ENCODE measurements around the gene KCTD17.

KCTD17 gene

DNA sequence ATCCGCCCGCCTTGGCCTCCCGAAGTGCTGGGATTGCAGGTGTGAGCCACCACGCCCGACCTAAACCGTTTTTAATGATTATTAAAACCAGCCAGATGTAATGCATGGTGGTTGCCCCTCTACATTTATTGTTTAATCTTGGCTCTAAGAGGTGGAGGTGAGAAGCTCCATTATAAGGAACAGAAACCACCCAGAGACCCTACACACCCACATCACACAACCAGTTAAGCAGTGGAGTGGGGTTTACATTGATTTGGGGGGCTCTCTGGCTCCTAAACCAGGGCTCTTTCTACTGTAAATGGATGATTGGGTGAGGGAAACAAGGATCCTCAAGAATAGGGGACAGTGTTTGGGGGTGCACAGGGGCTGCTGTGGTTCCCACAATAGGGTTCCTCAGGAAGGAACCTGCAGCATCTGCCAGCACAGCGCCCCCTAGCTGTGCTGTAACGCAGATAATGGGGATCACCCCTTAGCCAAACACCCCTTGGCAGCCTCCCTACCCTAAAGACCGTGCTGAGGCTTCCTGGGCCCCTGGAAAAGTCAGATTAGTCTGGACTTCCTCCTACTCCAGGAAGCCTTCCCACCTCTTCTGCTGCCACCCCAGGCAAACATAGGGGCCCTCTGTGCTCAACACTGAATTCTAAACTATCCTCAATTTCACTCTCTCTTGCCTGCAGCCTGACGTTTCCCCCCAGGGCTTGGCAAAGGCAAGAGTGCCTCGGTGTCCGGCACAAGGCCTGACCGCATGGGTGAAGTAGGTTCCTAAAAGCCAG is 29.6 kb upstream of the KCTD17 start:
- DNase-seq, result peak; percentile 54

DNA sequence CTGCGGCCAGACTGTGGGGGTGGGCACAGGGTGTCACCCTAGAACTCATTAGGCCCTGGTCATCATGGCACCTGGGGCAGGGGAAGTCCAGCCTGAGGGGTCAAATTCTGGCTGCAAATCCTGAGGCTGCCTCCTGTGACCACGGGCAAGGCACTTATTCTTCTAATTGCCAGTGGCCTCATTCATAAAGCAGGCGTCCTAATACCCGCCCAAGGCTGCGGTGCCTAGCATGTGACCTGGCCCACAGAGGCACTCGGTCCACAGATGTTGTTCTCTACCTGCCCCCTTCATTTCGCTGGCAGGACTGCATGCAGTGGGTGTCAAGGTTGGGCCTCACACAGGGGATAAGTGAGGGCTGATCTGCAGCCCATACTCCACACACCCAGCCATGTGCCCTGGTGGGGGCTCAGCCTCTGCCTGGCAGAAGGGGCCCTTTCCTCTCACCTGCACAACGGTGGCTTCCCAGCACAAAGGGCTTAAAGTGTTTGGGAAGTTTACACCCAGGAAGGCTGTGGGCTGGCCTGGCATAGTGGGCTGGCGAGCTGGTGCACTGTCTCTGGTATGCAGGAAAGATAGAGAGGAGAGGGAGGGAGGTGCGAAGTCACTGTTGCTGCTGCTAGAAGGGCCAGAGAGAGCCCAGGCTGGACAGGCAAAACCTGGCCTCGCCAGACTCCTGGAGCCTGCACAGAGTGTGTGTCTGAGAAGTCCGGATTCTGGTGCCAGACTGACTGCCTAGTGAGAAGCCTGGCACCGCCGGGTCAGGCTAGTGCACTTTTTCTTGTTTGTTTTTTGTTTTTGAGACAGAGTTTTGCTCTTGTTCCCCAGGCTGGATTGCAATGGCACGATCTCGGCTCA is 28.8 kb upstream of the KCTD17 start:
- DNase-seq, result no peak

DNA sequence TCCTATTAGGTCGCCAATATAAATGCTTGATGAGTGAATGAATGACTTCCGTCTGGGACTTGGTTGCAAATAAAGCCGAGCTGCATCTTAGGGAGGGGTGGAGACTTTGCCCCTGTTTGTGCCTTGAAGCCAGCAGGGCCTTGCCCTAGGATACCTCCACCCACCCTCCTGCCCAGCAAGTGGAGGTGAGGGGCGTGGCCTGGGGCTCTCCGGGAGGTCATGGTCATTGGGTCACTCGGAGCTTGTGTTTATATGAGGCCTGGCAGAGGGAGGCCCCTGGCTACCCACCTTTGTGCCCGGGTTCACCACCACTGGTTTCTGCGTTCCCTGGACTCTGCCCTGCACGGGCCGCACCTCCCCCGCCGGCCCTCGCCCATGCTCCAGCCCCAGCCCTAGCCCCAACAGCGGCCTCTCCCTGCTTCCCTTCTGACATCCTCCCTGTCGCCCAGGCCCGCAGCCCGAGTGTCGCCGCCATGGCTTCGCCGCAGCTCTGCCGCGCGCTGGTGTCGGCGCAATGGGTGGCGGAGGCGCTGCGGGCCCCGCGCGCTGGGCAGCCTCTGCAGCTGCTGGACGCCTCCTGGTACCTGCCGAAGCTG is 27.7 kb upstream of the KCTD17 start:
- DNase-seq, result no peak

DNA sequence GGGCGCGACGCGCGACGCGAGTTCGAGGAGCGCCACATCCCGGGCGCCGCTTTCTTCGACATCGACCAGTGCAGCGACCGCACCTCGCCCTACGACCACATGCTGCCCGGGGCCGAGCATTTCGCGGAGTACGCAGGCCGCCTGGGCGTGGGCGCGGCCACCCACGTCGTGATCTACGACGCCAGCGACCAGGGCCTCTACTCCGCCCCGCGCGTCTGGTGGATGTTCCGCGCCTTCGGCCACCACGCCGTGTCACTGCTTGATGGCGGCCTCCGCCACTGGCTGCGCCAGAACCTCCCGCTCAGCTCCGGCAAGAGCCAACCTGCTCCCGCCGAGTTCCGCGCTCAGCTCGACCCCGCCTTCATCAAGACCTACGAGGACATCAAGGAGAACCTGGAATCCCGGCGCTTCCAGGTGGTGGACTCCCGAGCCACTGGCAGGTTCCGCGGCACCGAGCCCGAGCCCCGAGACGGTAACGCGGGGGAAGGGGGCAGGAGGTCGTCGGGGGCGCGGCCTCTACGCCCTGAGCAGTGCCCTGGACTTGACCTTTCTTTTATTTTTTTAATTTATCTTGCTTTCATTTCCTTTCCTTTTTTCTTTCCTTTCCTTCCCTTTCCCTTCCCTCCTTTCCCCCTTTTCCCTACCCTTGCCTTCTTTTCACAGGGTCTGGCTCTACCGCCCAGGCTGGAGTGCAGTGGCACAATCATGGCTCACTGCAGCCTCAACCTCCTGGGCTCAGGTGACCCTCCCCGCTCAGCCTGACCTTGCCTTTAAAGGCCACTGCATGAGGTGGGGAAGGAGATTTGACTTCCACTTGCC is 27.0 kb upstream of the KCTD17 start:
- no peak for DNase-seq

DNA sequence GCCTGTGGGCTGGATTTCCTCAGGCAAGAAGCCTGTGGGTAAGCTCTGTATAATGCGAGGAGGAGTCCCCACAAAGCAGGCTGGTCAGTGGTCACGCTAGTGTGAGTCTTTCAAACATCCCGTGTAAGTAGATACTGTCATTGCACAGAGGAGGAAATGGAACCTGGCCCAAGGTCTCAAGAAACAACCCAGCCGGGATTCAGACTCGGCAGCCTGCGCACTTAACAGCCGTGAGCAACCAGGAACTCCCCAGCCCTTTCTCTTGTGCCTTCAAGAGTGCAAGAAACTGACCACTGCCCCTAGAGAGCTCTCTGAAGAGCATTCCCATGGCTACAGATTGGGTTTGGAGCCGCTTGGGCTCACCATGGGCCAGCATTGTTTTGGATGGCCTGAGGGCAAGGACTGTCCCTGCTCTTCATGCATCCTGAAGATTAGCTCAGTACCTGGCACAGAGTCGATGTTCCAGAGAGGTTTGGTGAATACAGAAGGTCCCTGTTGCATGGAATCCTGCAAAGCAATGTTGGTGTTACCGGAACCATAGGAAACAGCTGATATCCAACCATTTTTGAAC is 26.0 kb upstream of the KCTD17 start:
- no peak for DNase-seq

DNA sequence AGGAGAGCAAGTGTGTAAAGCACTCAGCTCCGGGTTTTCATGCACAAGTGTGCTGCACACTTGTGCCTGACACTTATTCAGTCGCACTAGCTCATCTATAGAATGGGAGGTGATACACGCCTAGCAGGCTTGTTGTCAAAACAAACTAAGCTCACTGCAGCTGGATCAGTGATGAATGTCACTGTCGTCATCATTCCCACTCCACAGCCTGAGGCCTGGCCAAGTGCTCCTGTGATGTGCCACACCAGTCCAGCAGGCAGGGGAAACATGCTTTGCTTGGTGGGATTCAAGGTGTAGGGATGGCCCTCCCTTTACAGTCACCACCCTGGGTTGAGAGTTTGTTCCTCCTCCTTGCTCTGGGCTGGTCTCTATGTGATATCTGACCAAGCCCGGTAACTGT is 25.2 kb upstream of the KCTD17 start:
- DNase-seq, result no peak

DNA sequence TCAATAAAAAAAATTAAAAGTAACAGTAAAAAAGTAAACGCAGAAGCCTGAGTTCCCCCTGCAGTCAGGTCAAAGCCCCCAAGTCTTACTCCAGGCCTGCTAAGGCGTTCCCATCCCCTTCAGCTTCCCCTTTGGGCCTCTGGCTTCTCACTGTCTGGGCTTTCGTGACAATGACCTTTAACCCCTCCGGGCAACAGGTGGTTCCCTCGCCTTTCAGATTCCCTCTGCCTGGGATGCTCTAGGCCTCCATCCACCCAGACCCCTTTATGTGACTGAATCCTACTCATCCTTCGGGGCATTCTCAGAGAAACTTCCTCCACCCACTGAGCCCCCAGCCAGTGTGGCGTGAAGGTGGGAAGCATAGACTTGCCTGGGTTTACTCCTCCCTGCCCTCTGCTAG is 24.0 kb upstream of the KCTD17 start:
- no peak for DNase-seq

DNA sequence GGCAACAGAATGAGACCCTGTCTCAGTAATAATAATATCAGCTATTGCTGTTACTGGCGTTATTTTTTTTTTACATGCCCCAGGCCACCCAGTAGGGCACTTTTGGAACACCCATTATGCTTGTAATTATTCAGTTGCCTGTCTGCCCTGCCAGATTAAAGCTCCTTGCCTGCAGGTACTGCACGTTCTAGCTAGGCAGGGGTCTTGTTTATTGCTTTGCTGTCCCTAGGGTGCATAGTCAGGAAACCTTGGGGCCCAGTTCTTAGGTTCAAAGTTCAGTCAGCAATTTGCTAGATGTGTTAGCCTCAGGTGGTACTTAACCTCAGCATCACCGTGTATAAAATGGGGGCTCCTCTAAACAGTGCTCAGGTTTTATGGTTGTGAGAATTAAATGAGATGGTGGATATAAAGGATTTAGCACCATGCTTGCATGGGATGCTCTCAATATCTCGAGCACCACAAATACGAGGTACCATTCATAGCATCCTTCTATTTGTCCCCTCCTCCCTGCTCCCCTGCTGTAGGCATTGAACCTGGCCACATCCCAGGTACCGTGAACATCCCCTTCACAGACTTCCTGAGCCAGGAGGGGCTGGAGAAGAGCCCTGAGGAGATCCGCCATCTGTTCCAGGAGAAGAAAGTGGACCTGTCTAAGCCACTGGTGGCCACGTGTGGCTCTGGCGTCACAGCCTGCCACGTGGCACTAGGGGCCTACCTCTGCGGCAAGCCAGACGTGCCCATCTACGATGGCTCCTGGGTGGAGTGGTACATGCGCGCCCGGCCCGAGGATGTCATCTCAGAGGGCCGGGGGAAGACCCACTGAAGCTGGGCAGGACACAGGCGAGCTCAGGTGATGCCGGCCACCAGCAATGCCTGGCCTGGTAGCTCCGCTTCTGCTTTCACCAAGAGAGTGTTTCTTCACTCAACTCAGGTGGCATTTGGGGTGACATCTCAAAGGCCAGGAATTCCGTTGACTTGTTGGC is 22.6 kb upstream of the KCTD17 start:
- DNase-seq, result no peak

DNA sequence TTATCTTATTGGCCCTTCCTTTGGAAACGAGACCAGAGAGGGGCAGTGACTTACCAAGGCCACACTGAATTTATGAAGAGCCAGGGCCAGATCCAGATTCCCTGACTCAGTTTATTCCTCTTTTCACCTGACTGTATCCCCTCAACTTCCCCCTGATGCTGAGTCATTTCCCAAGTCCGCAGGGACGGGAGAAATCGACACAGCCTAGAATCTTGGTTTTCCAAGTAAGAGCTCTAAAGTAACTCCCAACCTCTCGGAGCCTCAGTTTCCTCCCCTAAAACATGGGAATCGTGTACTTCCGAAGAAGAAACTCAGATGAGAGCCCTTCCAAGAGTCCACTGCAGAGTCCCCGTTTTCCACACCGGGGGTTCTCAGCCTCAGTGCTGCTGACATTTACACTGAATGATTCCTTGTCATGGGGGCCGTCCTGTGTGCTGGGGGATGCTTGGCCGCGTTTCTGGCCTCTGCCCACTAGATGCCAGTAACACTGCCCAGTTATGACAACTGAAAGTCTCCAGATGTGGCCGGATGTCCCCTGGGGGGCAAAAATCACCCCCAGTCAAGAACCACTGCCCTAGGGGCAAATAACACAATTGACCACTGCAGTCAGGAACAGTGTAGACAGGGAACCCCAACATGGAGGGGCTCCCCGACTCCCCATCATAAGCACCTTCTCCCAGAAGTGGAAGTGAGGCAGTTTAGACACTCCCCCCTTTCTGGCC is 20.8 kb upstream of the KCTD17 start:
- DNase-seq, result no peak

DNA sequence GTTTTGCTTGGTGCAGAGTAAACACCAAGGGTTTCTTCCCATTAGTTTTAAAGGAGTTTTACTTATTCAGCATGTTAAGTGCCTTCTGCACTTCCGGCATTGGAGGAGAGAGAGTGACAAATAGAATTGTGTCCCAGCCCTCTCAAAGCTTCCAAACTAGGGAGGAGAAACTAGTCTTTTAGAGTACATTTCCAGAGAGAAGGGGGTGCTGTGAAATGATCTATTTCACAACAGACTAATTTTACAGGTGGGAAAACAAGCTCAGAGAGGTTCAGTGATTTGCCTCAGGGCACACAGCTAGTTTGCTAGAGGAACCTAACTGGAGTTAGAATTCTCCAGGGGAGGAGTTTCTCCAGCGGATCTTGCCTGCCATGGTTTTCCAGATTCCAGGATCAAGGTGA is 19.4 kb upstream of the KCTD17 start:
- DNase-seq, result no peak

DNA sequence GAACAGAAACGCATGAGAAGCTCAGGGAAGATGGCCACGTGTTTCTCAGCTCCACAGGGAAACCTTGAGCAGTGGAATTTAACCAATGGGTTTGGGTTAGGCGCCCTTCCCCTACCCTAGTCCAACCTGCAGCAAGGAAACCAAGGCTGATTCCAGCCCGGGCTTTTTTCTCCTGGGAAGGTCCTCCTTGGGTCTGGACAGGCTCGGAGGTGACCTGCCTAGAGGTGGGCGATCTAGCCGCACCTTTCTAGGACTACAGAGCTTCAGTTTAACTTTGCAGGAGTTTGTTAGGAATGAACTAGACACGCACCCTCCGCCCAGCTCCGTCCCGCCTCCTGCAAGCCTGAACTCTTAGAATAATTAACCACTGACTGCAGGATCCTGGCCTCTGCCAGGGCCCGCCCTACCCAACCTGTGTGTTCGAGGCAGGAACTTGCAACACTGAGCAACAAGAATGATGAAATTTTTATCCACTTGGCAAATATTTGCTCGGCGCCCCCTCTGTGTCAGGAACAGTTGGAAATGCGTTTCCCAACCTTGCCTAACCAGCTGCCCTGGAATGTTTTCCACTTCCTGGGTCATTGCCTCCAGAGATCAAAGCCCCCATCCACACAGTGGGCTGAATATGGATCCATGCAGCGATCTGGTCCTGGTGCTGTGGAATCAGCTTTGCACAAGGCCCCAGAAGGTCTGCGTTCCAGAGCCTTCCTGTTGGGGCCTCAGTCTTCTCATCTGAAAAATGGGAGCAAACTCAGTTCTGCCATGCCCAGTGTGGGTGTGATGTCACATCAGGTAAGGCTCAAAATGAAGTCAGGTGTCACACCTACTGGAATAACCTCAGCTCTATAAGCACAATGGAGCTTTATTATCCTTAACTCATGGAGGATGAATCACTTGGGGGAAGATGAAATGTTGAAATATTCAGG is 18.7 kb upstream of the KCTD17 start:
- no peak for DNase-seq

DNA sequence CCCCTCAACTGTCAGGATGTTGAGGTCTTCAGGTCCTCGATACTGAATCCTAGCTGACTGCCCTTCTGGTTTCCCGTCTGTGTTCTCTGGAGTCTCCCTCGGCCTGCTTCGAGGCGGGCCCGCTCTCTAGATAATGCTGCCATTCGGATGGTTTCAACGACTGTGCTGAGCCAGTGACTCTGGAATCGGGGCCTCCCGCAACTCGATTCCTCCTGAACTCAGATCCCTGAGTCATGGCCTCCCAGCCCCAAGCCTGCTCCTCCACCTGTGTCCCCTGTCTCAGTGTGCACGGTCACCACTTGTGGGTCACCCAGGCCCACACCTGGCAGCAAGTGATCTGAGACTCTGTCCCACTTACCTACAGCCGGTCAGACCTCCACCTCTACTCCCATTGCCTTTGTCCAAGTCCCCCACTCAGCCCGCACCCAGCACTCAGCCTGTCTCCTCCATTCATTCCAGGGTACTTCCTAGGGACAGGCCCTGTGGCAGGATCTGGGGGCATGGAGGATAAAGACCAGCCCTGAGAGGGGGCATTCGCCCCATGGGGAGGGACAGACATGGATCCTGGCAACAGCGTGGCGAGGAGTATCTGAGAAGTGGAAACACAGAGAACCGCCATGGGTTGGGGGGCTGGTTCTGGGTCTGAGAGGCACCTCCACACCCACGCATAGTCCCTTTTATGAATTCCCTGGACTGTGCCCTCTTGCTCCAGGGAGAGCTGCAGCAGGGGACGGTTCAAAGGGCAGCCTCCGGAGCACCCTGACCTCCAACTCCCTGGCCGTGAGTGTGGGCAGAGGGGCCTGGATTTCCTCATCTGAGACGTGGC is 17.7 kb upstream of the KCTD17 start:
- no peak for DNase-seq

DNA sequence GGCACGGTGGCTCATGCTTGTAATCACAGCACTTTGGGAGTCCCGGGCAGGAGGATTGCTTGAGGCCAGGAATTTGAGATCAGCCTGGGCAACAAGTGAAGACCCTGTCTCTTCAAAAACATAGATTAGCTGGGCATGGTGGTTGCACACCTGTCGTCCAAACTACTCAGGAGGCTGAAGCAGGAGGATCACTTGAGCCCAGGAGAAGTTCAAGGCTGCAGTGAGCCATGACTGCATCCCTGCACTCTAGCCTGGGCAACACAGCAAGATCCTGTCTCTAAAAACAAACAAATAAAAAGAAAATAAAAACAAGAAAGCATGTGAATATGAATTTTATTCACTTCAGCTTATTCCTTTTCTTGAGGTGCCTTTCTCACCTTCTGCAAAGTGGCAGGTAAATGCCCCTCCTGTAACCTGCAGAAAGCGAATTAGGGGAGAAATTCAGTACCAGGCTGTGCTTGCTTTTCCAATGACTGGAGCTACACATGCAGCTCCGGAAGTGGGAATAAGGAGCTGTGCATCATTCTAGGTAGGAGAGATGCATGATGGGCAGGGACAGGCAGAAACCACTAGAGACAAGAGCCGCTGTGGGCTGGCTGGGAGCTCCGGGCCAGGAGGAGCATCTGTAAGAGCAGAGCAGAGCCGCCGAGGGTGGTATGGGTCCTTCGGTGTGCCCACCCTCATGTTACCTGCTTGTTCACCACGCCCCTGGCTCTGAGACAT is 14.7 kb upstream of the KCTD17 start:
- DNase-seq, result no peak

DNA sequence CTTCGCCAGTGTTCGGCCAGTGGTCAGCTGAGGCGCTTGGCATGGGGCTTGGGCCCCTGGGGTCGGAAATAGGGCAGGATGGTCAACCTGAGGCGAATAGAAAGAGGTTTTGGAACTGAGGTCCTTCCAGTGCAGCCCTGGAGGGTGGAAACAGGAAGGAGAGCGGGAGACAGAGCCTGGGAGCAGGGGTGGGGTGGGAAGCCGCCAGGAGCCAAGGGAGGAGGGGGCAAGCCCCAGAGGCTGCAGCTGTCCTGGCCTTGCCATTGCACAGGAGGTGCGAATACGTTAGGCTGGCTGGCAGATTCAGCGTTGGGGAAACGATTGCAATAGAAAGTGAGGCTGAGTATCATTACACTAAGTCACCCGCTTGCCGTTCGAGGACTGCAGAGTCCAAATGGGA is 13.9 kb upstream of the KCTD17 start:
- DNase-seq, result no peak

DNA sequence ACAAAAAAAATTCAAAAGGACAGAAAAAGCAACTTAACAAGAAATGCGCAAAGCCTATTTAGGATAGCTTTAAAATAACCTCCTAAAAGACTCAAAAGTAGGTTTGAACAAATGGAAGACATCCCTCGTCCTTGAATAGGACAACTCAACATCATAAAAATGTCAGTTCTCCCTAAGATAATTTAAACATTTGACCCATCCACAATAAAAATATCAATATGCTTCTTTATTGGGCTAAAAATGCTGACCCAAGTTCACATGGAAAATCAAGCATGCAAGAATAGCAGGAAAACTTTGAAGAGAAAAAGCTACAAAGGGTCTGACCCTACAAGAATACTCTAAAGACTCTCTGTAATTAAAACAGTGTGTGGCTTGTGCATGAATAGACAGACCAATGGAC is 12.1 kb upstream of the KCTD17 start:
- no peak for DNase-seq

DNA sequence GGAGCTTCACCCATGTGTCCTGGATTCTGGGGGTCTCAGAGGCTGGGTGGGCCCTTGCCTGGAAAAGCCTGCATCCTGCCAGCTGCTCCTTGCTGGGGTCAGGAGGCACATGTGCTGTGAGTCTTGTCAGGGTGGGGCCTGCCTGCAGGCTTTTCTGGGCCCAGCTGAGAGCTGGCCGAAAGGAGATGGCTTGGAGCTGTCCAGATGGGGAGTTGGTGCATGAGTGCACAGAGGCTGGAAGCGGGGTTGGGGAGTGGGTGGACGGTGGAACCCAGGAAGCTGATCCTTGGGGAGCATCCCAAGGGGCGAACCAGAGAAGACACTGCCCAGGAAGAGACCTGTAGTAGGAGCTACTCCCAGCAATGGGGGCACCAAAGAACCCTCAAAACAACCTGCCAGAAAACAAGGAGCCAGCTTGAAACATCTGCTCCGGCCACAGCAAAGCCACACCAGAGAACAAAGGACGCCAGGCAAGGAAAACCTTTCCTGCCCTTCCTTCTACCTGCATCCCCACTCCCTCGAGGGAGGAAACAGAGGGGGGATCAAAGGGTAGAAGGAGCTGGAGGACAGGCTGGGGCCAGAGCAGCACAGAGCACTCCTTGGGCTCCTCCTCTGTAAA is 8.2 kb upstream of the KCTD17 start:
- DNase-seq, result no peak

DNA sequence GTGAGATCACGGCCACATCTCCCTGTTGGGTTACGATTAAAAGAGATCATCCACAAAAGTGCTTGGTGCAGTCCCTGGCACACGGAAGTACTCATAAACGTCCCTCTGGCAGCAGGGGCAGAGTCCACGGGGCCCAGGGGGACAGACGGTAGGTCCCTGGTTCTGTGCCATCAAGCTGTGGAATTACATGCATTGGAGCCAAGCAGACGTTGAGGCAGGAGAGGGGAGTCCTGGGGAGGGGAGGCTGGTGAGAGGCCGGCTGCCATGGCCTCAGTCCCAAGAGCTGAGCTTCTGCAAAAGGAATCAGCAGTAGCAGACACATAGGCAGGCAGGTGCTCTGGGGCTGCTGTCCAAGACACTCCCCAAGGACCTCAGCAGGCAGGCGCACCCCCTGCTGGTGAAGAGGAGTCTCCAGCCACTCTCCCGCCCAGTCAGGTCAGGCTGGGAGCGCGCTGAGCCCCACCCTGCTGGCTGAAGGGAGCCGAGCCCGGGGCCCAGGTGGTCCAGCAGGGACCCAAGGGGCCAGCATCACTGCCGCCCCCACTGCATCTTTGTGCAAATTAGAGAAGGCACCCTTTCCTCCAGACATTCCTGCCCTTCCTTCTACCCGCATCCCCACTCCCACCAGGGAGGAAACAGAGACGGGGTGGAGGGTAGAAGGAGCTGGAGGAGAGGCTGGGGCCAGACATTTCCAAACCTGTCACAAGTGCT is 7.6 kb upstream of the KCTD17 start:
- peak; percentile 45 for DNase-seq

Data from CD4-positive, alpha-beta T cell treated with Interleukin-15 for 1 hour (primary cell).